Heart left ventricle (tissue), 13 donors: ENCODE data around the gene KRTAP5-3.

Experiments
- POLR2A ChIP-seq, 2 donors: fragments of 450-650 bp; IDR thresholded peaks; one replicate each; pipeline ENCODE4 v1.6.1; 2017; ENCODE audit warnings: antibody characterized with exemption in 2 of 2, mild to moderate bottlenecking in 2 of 2, moderate library complexity in 2 of 2
- TF ChIP-seq, protein P1 (sequence below), 12 donors: fragments of 200-600 bp; sonication (generic) in 4 of 12; IDR thresholded peaks; one replicate each; pipeline versions ENCODE4 v1.5.0 to v1.8.0; 2018 to 2022; ENCODE audit warnings: antibody characterized with exemption in 12 of 12, mild to moderate bottlenecking in 5 of 12
- donor health status: ischemic (EF 13 %, LVEDD 7.1; RV severe dilation, severe dysfunction).
- donor health status: DM: no; HTN: yes; CAD: no.
- donor health status: DM: no; HTN: no; CAD: no.
- donor health status: ischemic (EF 25% LVEDD 6.9; RV normal size, moderate dysfunction).
- donor health status: ischemic (EF 25% LVEDD 5.7; RV mildly dilated, moderate dysfunction).
- donor health status: ischemic (EF 35%, LVEDD 5.7; RV mildly dilated, moderate dysfunction).
- donor health status: nonischemic (EF 11% LVEDD 7.7; RV severe dilation, severe dysfunction).
- donor health status: DM: yes; HTN: yes; CAD: no.
- donor health status: PGD.
- donor health status: ischemic (EF 29% LVEDD 5.4; RV normal size, mild dysfunction).
- donor health status: nonischemic (EF 23%, LVEDD 6.1; RV moderate dilation, normal function).

- TF ChIP-seq POLR2A (IDR thresholded peaks at IDR 0.05) = no peak
- TF ChIP-seq, protein P1, sequence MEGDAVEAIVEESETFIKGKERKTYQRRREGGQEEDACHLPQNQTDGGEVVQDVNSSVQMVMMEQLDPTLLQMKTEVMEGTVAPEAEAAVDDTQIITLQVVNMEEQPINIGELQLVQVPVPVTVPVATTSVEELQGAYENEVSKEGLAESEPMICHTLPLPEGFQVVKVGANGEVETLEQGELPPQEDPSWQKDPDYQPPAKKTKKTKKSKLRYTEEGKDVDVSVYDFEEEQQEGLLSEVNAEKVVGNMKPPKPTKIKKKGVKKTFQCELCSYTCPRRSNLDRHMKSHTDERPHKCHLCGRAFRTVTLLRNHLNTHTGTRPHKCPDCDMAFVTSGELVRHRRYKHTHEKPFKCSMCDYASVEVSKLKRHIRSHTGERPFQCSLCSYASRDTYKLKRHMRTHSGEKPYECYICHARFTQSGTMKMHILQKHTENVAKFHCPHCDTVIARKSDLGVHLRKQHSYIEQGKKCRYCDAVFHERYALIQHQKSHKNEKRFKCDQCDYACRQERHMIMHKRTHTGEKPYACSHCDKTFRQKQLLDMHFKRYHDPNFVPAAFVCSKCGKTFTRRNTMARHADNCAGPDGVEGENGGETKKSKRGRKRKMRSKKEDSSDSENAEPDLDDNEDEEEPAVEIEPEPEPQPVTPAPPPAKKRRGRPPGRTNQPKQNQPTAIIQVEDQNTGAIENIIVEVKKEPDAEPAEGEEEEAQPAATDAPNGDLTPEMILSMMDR (IDR thresholded peaks at IDR 0.05) = no peak
These were observed 38.2 kb downstream of the KRTAP5-3 start for GRCh38 chr11:1570001-1570453.
